HepG2 (cell line): ENCODE results near the gene SH2D7. TPM values are rescaled to one million over a fixed set of nuclear protein-coding genes. Genes with fewer than 3 reads are reported as not detected.

ENCODE experiments used
- ATAC-seq: fragments of 200-7000 bp; cut with Tn5 transposase; 3 replicates; pipeline ENCODE4 v1.9.1; 2020; ENCODE audit warnings: mild to moderate bottlenecking, moderate library complexity
- BruUV-seq: library from RNA; stranded (reverse); fragments of 400-500 nt; replicated peaks from 2 replicates; lab custom pipeline; 2021; lab: Mats Ljungman, UMichigan
- CTCF ChIA-PET: fragments of 300-600 bp; formaldehyde crosslinking; extraction: SDS; loops from one replicate; lab custom pipeline; 2021; ENCODE audit warnings: low total read pairs, inconsistent platforms, low intra/inter-chr PET ratio; lab: Yijun Ruan, JAX
- POLR2A ChIA-PET: fragments of 350-600 bp; sonication (Branson Sonifier 250); formaldehyde crosslinking; loops from one replicate; lab custom pipeline; 2020; ENCODE audit warnings: antibody characterized with exemption, inconsistent platforms; lab: Yijun Ruan, JAX
- DNase-seq: peaks from one replicate; pipeline ENCODE4 v3.0.0-alpha.2; 2015; ENCODE audit warnings: low spot score
- FAIRE-seq: peaks from 3 replicates; lab custom pipeline; 2011; peaks lifted over from hg19 to GRCh38; lab: Jason Lieb, UNC
- H2AFZ ChIP-seq: one replicate; pipeline ENCODE4 v1.6.1; 2011; ENCODE audit warnings: low read length, inconsistent platforms
- H3K27ac ChIP-seq: fragments of 300-600 bp; 3 replicates; pipeline ENCODE4 v1.8.0; 2011; ENCODE audit warnings: mixed run types, mild to moderate bottlenecking, mixed read lengths, low read length, inconsistent platforms; ENCODE audit not compliant: insufficient read depth; ENCODE audit errors: extremely low read length
- H3K27me3 ChIP-seq, 2 experiments: fragments of 200-600 bp in 1 of 2; 2 replicates in 1 of 2; 3 replicates in 1 of 2; pipeline versions ENCODE4 v1.6.0 to v1.8.0; 2011; ENCODE audit warnings: low read length in 2 of 2, mild to moderate bottlenecking in 2 of 2, moderate library complexity in 2 of 2, inconsistent platforms in 1 of 2; ENCODE audit not compliant: insufficient read depth in 2 of 2, control insufficient read depth in 1 of 2
- H3K36me3 ChIP-seq, 2 experiments: fragments of 200-600 bp in 1 of 2; replicated peaks in 1 of 2; 2 replicates in 1 of 2; 3 replicates in 1 of 2; pipeline versions ENCODE4 v1.5.1 to v1.8.0; 2011; ENCODE audit warnings: low read length in 2 of 2, inconsistent platforms in 1 of 2; ENCODE audit not compliant: insufficient read depth in 2 of 2, control insufficient read depth in 1 of 2
- H3K4me1 ChIP-seq: 2 replicates; pipeline ENCODE4 v1.5.1; 2012; ENCODE audit warnings: low read length, inconsistent platforms; ENCODE audit not compliant: insufficient read depth
- H3K4me2 ChIP-seq: 2 replicates; pipeline ENCODE4 v1.6.0; 2011; ENCODE audit warnings: low read depth, low read length, inconsistent platforms
- H3K4me3 ChIP-seq, 3 experiments: fragments of 200-600 bp in 1 of 3; sonication (generic), shearing (Covaris generic) in 1 of 3; replicated peaks in 1 of 3; 2 replicates each; pipeline ENCODE4 v1.5.1; 2011 to 2016; ENCODE audit warnings: low read length in 3 of 3, inconsistent platforms in 2 of 3, low read depth in 2 of 3, mild to moderate bottlenecking in 2 of 3, control low read depth in 1 of 3, mixed read lengths in 1 of 3; ENCODE audit not compliant: insufficient read depth in 1 of 3
- H3K79me2 ChIP-seq: one replicate; pipeline ENCODE4 v1.6.1; 2011; ENCODE audit warnings: low read length, inconsistent platforms; ENCODE audit not compliant: insufficient read depth
- H3K9ac ChIP-seq: 2 replicates; pipeline ENCODE4 v1.6.0; 2011; ENCODE audit warnings: mild to moderate bottlenecking, low read depth, low read length, inconsistent platforms; ENCODE audit not compliant: insufficient read depth
- H3K9me3 ChIP-seq: 2 replicates; pipeline ENCODE4 v1.5.1; 2012; ENCODE audit warnings: mild to moderate bottlenecking, low read length
- H4K20me1 ChIP-seq: 2 replicates; pipeline ENCODE4 v1.6.0; 2011; ENCODE audit warnings: inconsistent platforms, mild to moderate bottlenecking, low read length, moderate library complexity; ENCODE audit not compliant: insufficient read depth
- CEBPB ChIP-seq: IDR thresholded peaks from 2 replicates; pipeline ENCODE4 v1.6.1; 2011; ENCODE audit warnings: low read depth, low read length, improper control_type of control experiment, borderline replicate concordance
- DR1 ChIP-seq: sonication (generic); formaldehyde crosslinking; IDR thresholded peaks from 2 replicates; pipeline ENCODE4 v1.8.0; 2021; ENCODE audit warnings: mild to moderate bottlenecking, missing genetic modification reagents, inconsistent platforms
- FOXA3 ChIP-seq: IDR thresholded peaks from 2 replicates; pipeline ENCODE4 v1.6.1; 2016; ENCODE audit warnings: missing genetic modification reagents, missing compliant biosample characterization
- FOXP4 ChIP-seq: sonication (generic); formaldehyde crosslinking; IDR thresholded peaks from 2 replicates; pipeline ENCODE4 v1.4.0; 2020; ENCODE audit warnings: missing genetic modification reagents
- GFI1 ChIP-seq: sonication (generic); formaldehyde crosslinking; IDR thresholded peaks from 2 replicates; pipeline ENCODE4 v1.5.0; 2020; ENCODE audit warnings: missing genetic modification reagents, mild to moderate bottlenecking, borderline replicate concordance
- MAFG ChIP-seq: sonication (generic); formaldehyde crosslinking; IDR thresholded peaks from 2 replicates; pipeline ENCODE4 v1.5.1; 2020; ENCODE audit warnings: mild to moderate bottlenecking, missing genetic modification reagents
- SMAD3 ChIP-seq: sonication (generic); formaldehyde crosslinking; IDR thresholded peaks from 2 replicates; pipeline ENCODE4 v1.4.0; 2020; ENCODE audit warnings: missing genetic modification reagents
- TCF12 ChIP-seq, 2 experiments: fragments of 450-650 bp in 1 of 2; sonication (generic) in 1 of 2; formaldehyde crosslinking in 1 of 2; IDR thresholded peaks; 2 replicates each; pipeline versions ENCODE4 v1.6.1 to v1.8.0; 2017 to 2022; ENCODE audit warnings: antibody characterized with exemption in 1 of 2, mild to moderate bottlenecking in 1 of 2, missing genetic modification reagents in 1 of 2, moderate library complexity in 1 of 2
- THRA ChIP-seq: sonication (generic); formaldehyde crosslinking; IDR thresholded peaks from 2 replicates; pipeline ENCODE4 v1.4.0; 2020; ENCODE audit warnings: missing genetic modification reagents, borderline replicate concordance
- USF2 ChIP-seq, 2 experiments: sonication (generic) in 1 of 2; formaldehyde crosslinking in 1 of 2; IDR thresholded peaks; 2 replicates each; pipeline versions ENCODE4 v1.5.1 to v1.6.1; 2011 to 2020; ENCODE audit warnings: borderline replicate concordance in 1 of 2, low read depth in 1 of 2, low read length in 1 of 2, mild to moderate bottlenecking in 1 of 2, missing genetic modification reagents in 1 of 2, moderate library complexity in 1 of 2
- ZNF639 ChIP-seq: conservative IDR thresholded peaks from 2 replicates; pipeline ENCODE4 v1.6.1; 2018; ENCODE audit warnings: missing genetic modification reagents
- WGBS: methylation state at CpG from one replicate; pipeline ENCODE4 v1.1.6; 2017; ENCODE audit warnings: low lambda C conversion rate; 5-methylcytosine and 5-hydroxymethylcytosine counted together
- in situ Hi-C: cut with HindIII; loops from 2 replicates; pipeline ENCODE4 v1.10.0; 2017; ENCODE audit warnings: low pct_unique_long_range_greater_than_20kb; ENCODE audit not compliant: extremely low pct_ligation_motif_present
- intact Hi-C: fragments of 100-400 bp; cut with micrococcal nuclease; formaldehyde crosslinking; loops from one replicate; pipeline ENCODE4 v1.10.0; 2022; ENCODE audit not compliant: unreplicated experiment
- polyA plus RNA-seq, 8 experiments: library from polyadenylated mRNA; depleted of rRNA in 3 of 8; stranded (reverse) in 7 of 8; unstranded in 1 of 8; fragments of >200 nt; fragmentation: Illumina TruSeq in 4 of 8; extraction: Trizol in 4 of 8; gene quantifications; 2 replicates each; pipeline versions ENCODE4 v1.2.1 to v1.2.3, GENCODE V29; 2011 to 2016; ENCODE audit warnings: low read depth in 4 of 8, missing spikeins in 1 of 8, mixed read lengths in 1 of 8; ENCODE audit not compliant: insufficient read depth in 1 of 8
- total RNA-seq, 5 experiments: library from RNA; depleted of rRNA; stranded (reverse); fragments of >200 nt; fragmentation: Illumina TruSeq; extraction: Trizol; gene quantifications; 2 replicates each; pipeline ENCODE4 v1.2.3, GENCODE V29; 2016; ENCODE audit warnings: low read depth in 1 of 5

The SH2D7 gene
- total and polyA plus RNA-seq, 2 of the 13 experiments (the other 11 are each of a cell fraction or from before 2014, with no cell fraction given) = not detected

GRCh38 chr15:78069462-78070029 lies 22.8 kb upstream of the SH2D7 start (continued):
- TF ChIP-seq ZNF639 (no peak), TCF12 (IDR thresholded peaks at IDR 0.05) (no peak), TCF12 (CRISPR knock-in tag; IDR thresholded peaks at IDR 0.05) (no peak), SMAD3 (CRISPR knock-in tag) (no peak), GFI1 (CRISPR knock-in tag) (no peak)

GRCh38 chr15:78070049-78070700 lies 22.2 kb upstream of the SH2D7 start:
- Histone ChIP-seq H3K79me2 (peaks cover 51% of the 10 kb centered on the region), H4K20me1 (no peaks in the 10 kb centered on the region), H3K27me3 (no peaks in the 10 kb centered on the region), H3K27ac (peak overlapping the region; percentile 15), H3K4me2 (no peak overlapping the region), H2AFZ (no peak overlapping the region), H3K4me1 (peaks cover 99% of the 10 kb centered on the region), H3K9ac (no peak overlapping the region), H3K4me3 (no peak overlapping the region), H3K36me3 (no peaks in the 10 kb centered on the region), H3K9me3 (no peaks in the 10 kb centered on the region)
- intact Hi-C loops = no loop called here
- FAIRE-seq = peak; percentile 15
- ChIA-PET CTCF (no interaction called here), POLR2A (no interaction called here)
- in situ Hi-C loops = no loop called here
- ATAC-seq = no peak
- no TSS peak for BruUV-seq
- no peak for DNase-seq
- WGBS = 76% methylated on average over 4 of the region's 4 CpGs
- TF ChIP-seq MAFG (CRISPR knock-in tag) = no peak
- TF ChIP-seq THRA = no peak
- no peak for TF ChIP-seq USF2 (IDR thresholded peaks at IDR 0.05; ENCODE audit: low read depth, low read length)
- no peak for TF ChIP-seq USF2 (CRISPR knock-in tag; IDR thresholded peaks at IDR 0.05; ENCODE audit: borderline replicate concordance)
- TF ChIP-seq FOXA3 (CRISPR knock-in tag) = 0 out of 2 replicates have a peak, but pooled peaks have one; percentile 3
- no peak for TF ChIP-seq FOXP4 (CRISPR knock-in tag)
- no peak for TF ChIP-seq CEBPB
- TF ChIP-seq DR1 (CRISPR knock-in tag) = no peak
